ENCODE measurements around the gene FKBP4.

DNA sequence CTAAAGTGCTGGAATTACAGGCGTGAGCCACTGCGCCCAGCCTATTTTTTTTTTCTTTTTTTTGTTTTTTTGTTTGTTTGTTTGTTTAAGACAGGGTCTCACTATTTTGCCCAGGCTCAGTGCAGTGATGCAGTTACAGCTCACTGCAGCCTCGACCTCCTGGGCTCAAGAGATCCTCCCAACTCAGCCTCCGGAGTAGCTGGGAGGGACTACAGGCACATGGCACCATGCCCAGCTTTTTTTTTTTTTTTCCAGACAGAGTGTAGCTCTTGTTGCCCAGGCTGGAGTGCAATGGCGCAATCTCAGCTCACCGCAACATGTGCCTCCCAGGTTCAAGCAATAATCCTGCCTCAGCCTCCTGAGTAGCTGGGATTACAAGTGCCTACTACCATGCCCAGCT lies 11.9 kb downstream of the FKBP4 start:
- no peak for TF ChIP-seq MYNN (IDR thresholded peaks at IDR 0.05)
- no peak for TF ChIP-seq MYNN (CRISPR knock-in tag; IDR thresholded peaks at IDR 0.05)
- TF ChIP-seq ZNF197 (CRISPR knock-in tag; IDR thresholded peaks at IDR 0.05; ENCODE audit: low read depth): no peak
- no peak for TF ChIP-seq HDAC6 (IDR thresholded peaks at IDR 0.05; ENCODE audit: low read depth, low read length)
- TF ChIP-seq GABPA (tag; conservative IDR thresholded peaks at IDR 0.05; ENCODE audit: low read depth): no peak
- TF ChIP-seq, protein P1, sequence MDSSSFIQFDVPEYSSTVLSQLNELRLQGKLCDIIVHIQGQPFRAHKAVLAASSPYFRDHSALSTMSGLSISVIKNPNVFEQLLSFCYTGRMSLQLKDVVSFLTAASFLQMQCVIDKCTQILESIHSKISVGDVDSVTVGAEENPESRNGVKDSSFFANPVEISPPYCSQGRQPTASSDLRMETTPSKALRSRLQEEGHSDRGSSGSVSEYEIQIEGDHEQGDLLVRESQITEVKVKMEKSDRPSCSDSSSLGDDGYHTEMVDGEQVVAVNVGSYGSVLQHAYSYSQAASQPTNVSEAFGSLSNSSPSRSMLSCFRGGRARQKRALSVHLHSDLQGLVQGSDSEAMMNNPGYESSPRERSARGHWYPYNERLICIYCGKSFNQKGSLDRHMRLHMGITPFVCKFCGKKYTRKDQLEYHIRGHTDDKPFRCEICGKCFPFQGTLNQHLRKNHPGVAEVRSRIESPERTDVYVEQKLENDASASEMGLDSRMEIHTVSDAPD (CRISPR knock-in tag; IDR thresholded peaks at IDR 0.05): no peak
- TF ChIP-seq HNRNPLL (IDR thresholded peaks at IDR 0.05; ENCODE audit: low read depth, low read length, poor library complexity, severe bottlenecking): no peak
- TF ChIP-seq FOXK1 (CRISPR knock-in tag; IDR thresholded peaks at IDR 0.05; ENCODE audit: borderline replicate concordance): no peak
- no peak for TF ChIP-seq EZH2 (IDR thresholded peaks at IDR 0.05; ENCODE audit: borderline replicate concordance, low read depth, low read length)
- TF ChIP-seq, protein P2, sequence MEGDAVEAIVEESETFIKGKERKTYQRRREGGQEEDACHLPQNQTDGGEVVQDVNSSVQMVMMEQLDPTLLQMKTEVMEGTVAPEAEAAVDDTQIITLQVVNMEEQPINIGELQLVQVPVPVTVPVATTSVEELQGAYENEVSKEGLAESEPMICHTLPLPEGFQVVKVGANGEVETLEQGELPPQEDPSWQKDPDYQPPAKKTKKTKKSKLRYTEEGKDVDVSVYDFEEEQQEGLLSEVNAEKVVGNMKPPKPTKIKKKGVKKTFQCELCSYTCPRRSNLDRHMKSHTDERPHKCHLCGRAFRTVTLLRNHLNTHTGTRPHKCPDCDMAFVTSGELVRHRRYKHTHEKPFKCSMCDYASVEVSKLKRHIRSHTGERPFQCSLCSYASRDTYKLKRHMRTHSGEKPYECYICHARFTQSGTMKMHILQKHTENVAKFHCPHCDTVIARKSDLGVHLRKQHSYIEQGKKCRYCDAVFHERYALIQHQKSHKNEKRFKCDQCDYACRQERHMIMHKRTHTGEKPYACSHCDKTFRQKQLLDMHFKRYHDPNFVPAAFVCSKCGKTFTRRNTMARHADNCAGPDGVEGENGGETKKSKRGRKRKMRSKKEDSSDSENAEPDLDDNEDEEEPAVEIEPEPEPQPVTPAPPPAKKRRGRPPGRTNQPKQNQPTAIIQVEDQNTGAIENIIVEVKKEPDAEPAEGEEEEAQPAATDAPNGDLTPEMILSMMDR (IDR thresholded peaks at IDR 0.05 in 2 of 3, conservative IDR thresholded peaks at IDR 0.05 in 1 of 3; ENCODE audit: insufficient read depth in 2 of 3, low read depth in 1 of 3, low read length in 3 of 3): no peak
- TF ChIP-seq, protein P3, sequence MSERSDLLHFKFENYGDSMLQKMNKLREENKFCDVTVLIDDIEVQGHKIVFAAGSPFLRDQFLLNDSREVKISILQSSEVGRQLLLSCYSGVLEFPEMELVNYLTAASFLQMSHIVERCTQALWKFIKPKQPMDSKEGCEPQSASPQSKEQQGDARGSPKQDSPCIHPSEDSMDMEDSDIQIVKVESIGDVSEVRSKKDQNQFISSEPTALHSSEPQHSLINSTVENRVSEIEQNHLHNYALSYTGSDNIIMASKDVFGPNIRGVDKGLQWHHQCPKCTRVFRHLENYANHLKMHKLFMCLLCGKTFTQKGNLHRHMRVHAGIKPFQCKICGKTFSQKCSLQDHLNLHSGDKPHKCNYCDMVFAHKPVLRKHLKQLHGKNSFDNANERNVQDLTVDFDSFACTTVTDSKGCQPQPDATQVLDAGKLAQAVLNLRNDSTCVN (CRISPR knock-in tag; IDR thresholded peaks at IDR 0.05): no peak
